DND-41 (cell line): ENCODE measurements around the gene ARHGEF7.

ENCODE experiments used
- CTCF ChIP-seq: IDR thresholded peaks from 2 replicates; pipeline ENCODE4 v1.5.1; 2012; ENCODE audit warnings: borderline replicate concordance, low read length, moderate library complexity, mild to moderate bottlenecking; ENCODE audit not compliant: poor library complexity, severe bottlenecking; ENCODE audit errors: extremely low read depth
- EZH2 ChIP-seq: IDR thresholded peaks from 3 replicates; pipeline ENCODE4 v1.6.1; 2012; ENCODE audit warnings: borderline replicate concordance, low read depth, mild to moderate bottlenecking, moderate library complexity, low read length, inconsistent platforms; ENCODE audit not compliant: severe bottlenecking

GRCh38 chr13:111322916-111323331, 207.8 kb downstream of the ARHGEF7 start:
- no peak for TF ChIP-seq CTCF
- no peak for TF ChIP-seq EZH2
